ENCODE measurements around the gene C11orf58.

The C11orf58 gene

DNA sequence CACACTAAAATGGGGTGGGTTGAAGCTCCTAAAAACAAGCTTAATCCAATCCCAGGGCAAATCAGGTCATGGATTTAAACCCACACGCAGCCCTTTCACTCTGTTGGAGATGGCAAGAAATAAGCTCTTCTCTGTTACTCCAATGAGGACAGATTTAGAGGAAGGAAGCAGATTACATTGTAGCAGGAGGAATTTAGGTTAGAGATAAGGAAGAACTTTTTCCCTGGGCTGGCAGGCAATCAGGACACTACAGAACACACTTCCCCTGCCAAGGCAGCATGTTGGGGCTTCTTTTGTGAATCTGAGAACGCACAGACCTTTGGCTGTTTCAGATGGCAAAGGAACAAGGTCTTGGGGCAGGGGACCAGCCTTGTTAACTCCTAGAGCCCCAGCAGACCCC, 46.2 kb downstream of the C11orf58 start:
- no peak for DNase-seq (ENCODE audit: low read depth, low spot score)

DNA sequence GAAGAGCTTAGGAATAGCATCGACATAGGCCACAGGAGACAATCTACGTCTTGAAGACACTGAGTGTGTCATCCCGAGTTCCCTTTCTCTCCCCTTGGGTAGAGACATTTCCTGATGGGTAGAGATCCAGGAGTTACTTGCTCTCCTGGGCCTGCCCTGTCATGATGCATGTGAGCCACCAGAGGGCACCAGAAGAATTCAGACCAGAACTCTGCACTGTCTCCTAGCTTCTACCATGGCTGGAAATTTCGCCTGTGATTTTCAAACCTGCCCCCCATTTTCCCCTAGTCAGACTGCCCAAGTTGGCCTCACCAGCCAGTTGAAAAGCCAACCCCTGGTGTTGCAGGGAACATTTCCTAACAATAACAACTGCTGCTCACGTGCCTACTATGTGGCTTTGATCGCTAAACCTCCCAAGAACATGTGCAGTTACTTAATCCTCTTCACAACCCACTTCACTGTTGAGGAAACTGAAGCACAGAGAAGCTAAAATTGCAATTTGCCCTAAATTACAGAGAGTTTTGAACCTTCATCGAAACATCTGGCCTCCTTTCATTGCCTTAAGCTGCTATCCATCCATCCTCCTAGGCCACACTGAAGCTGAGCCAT, 47.2 kb downstream of the C11orf58 start:
- DNase-seq (ENCODE audit: low read depth, low spot score), result no peak

DNA sequence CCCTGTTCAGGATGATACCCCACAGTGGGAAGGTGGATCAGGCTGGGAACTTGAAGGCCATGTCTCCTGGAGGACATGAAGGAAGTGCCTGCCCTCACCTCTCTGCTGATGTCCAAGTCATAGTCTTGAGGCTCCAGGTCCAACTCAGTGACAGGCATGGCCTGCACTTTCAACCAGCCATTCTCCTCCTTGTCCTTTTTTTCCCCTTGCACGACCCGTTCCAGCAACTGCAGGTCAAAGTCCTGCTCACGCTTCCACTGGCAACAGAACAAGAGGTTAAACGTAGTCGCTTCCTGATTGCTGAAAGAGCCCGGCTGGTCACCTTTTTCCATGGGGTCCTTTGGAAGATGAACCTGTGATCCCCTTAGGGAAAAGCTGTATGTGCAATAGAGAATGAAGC, 47.7 kb downstream of the C11orf58 start:
- no peak for DNase-seq (ENCODE audit: low read depth, low spot score)

DNA sequence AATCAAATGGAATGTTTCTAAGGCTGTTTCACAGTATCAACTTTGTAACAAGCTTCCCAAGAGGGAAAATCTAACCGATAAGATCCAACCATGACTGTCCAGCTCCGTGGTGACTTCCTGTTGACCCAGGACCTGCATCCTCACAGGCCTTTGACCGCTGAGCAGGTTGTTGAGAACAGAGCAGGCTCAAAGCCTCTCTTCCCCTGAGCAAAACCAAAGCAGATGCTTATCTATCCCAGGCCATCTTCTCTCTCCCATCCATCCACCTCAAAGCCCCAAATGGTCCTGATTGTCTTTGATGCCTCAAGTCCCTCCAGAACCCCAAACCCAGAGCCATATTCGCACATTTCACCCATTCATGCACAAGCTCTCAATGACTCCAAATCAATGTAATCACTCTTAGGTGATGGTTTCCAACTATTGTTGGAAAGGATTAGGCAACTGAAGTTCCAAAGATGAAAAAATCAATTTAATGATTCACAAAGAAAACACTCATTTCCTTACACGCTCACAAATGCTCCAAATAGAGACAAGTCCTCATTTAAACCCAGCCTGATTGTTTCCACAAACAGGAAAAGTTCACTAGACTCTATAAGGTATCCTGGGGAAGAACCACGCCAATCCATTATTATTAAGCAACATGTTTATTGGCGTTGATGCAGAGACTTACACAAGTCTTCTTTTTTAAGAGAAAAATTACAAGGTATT, 48.7 kb downstream of the C11orf58 start:
- no peak for DNase-seq (ENCODE audit: low read depth, low spot score)

DNA sequence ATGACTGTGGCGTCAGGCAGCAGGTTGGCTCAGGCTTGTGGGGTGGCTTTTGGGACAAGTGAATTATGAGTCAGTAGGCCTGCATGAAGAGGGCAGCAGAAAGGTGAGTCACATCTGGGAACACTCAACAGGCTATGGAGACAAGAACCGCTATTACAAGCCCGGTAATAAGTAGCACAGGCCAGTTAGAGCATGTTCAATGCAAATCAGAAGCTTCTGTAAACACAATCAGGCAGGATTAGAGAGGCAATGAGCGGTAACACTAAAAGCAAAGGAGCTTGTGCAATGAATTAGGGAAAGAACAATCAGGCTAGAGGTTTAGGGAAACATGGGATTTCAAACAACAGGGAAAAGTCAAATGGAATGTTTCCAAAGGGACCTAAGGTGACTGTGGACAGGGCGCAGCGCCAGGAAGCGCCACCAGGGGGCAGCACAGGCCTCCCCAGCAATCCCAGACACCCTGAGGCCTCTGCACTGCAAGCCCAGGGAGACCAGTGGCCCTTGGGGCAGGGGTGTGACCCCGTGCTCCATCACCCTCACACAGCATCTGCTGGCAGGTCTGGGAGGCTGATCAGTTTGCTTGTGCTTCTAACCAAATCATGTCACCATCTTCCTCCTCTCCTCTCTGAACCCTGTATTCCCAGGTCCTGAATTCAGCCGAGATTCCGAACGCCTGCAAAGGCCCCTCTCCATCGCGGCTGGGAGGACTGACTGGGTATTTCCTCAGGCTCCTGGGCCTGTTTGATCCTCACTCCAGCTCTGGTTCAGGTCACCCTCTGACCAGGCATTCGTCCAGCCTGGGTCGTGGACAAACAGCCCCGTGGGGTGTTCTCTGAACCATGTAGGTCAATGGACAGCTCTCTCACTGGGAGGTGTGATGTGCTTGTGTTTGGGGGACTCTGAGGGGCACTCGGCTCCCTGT, 50.0 kb downstream of the C11orf58 start:
- no peak for DNase-seq (ENCODE audit: low read depth, low spot score)

DNA sequence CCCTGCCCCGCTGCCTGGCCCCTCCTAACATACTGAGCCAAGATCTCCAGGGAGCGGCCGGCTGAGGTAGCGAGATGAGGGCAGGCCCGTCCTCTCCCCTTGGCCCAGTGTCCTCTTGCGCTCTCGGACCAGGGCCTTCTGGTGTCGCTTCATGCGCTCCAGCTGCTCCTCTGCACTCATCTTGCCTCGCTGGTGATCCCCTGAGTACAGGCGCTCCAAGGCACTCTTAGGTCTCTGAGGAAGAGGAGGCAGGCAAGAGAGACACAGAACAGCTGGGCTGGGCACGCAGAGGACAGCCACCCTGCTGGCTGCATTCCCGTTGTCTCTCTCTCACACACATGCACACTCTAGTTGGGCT, 50.6 kb downstream of the C11orf58 start:
- no peak for DNase-seq (ENCODE audit: low read depth, low spot score)

DNA sequence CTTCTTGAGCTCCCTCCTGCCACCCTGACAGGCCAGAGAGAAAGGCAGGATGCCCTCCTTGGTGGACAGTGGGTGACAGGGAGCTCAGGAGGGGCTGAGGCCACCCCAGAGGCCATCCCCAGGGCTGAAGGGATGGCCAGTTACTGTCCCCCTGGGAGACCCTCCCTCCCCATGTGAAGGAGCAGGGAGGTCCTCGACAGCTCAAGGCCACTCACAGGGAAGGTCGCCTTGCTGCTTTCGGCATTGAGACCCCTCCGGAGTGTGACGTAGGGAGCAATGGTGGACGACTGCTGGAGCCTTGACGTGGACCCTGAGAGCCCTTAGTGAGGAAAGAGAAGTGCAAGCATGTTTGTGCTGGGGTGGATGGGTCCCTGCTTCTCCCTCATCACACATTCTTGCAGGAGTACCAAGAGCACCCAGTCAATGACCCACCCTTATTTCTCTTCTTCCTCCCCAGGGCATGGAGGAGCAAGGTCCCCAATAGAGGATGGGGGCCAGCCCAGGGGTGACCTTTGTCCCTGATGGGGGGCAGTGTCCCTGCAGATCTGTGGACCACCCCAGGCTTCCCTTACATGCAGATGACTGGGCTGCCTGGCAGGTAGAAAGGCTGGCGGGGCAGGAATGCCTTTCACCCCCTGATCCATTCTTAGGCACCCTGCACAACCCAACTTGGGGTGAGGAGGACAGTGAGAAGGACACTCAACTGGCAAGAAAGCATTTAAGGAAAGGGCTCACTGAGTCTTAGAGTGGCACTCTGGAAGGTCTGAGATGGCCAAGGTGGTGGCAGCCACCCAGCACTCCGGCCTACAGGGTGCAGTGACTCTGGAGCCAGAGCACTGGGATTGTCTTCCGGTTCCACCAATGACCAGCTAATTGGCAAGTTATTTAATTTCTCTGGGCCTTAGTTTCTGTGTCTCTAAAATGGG, 51.4 kb downstream of the C11orf58 start:
- no peak for DNase-seq (ENCODE audit: low read depth, low spot score)

DNA sequence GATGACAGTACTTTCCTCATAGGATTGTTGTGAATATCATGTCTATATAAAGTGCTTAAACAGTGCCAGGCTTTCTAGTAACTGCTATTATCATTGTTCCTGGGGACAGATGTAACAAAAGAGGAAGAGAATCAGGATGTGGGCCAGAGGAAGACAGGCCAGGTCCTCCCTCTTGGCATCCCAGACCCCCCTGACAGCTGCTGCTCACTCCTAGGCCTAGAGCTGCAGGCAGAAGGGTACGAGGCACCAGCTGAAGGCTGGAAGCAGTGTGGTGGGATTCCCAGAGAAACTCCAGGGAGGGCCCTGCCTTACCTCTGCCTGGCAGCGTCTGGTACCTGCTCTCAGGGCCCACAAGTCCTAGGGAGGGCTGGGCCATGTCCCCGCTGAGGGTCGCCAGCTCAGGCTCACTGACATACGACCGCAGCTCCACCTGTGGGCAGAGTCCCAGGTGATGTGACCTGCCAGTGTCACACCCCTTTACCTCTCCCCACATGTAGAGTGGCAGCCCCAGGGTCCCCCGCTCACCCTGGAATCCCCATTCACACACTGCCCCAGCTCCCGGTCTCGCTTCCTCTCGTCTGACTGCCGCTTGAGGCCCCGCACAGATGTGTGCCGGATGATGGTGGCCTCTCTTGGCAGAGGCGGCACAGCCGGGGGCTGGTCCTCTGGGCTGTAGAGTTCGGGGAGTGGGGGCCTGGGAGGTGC, 52.2 kb downstream of the C11orf58 start:
- DNase-seq (ENCODE audit: low read depth, low spot score), result no peak

DNA sequence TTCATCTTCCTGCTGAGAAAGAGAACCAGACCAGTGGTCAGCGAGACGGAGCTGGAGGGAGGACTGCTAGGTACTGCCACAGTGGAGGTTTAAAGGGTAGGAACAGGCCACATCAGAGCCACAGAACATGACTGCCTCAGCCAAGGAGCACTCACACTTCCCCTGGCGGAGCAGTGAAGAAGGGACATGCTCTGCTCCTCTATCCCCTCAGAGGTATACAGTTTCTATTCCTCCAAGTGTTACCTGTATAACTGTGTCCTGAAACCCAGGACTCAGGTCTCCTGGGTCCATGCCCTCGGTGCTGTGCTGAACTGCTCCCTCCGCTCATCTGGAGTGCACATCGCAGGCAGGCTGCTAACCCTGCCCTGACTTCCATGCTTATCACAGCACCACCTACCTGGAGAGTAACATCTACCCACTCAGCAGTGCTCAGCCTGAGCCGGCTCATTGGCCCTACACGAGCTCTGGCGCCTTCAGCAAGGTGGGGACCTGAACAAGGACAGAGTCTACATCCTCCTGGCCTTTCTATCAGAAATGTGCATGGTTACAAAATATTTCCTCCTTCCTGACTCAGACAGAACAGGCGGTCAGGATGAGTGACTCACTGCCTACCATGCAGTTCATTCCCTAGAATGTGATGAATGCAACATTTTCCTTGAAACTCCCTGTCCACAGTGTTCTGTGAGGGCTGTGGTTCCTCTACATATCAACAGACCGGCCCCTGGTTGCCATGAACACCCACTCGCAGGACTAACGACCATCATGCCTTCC, 52.9 kb downstream of the C11orf58 start:
- DNase-seq (ENCODE audit: low read depth, low spot score), result no peak

DNA sequence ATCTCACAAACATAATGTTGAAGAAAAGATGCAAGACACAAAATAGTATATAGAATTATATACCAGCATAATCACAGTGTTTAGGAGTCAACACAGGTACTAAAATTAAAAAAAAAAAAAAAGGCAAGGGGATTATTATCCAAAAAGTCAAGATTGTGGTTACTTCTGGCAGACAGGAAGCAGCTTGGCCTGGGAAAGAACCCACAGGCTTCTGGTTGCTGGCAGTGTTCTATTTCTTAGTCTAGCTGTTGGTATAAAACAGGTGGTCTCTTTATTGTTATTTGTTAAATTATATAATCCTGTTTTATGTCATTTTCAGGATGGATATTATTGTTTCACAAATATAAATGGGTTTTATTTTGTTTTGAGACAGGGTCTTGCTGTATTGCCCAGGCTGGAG, 54.0 kb downstream of the C11orf58 start:
- DNase-seq (ENCODE audit: low read depth, low spot score), result no peak

DNA sequence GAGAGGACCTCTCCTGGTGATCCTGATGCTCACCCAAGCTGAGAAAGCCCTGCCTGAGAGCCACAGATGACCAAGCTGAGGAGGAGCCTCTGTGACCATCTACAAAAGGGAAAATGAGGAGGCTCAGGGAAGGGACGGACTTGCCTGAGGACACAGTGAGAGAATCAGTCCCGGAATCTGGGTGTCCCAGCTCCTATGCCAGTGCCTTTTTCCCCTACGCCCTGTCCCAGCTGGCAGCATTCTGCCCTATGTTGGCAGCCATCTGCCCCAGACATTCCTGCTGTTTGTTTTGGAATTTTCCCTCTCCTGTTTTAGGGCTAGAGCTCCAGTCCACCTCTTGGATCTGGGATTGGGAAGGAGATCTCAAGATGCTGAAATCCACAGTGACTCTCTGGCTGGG, 54.6 kb downstream of the C11orf58 start:
- no peak for DNase-seq (ENCODE audit: low read depth, low spot score)

DNA sequence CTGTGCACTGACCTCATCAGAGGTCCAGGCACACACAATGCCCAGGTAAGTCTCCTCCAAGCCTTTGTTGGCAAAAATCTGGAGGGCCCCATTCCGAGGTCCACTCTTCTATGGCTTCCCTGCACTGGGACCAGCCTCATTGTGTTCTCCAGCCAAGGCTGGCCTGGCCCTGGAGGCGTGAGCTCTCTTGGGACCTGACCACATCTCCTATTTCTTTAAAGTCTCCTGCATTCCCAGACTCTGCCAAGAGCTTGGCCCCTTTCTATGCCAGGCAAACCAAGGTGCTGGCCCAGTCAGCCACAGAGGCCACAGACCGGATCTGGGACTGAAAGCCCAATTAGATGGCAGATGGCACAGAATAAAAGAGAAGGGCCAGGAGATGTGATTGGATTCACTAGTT, 55.1 kb downstream of the C11orf58 start:
- DNase-seq (ENCODE audit: low read depth, low spot score), result no peak

DNA sequence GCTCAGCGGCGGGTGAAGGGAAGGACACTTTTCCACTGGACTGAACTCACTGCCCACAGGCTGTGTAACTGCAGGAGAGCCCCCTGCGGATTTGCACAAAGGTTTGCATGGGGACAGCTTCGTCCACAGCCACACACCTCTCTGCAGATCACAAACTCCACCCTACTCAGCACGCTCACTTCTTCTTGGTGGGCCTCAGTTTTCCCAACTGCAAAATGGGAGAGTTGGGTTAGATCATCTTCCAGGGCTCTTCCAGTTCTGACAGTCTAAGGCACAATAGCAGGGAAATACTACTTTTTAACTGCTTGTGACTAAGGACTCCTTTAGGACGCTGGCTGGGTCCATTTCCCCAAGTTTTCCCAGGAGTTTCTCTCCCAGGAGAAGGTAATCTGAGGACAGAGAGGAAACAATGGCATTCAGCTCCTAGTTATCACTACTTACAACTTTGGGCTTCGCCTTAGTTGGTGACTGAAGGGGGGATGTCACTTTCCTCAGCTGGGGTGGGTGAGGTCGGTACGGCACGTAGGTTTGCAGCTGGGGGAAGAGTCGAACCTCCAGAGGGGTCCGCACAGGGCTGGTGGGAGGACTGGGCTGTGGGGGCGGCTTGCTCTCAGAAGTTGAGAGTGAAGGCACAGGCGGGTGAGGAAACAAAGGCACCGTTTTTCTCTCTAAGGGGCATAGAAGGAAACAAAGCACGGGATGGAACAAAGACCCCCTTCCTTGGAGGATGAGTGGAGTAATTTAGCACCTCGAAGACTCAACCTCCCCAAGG, 55.8 kb downstream of the C11orf58 start:
- no peak for DNase-seq (ENCODE audit: low read depth, low spot score)

DNA sequence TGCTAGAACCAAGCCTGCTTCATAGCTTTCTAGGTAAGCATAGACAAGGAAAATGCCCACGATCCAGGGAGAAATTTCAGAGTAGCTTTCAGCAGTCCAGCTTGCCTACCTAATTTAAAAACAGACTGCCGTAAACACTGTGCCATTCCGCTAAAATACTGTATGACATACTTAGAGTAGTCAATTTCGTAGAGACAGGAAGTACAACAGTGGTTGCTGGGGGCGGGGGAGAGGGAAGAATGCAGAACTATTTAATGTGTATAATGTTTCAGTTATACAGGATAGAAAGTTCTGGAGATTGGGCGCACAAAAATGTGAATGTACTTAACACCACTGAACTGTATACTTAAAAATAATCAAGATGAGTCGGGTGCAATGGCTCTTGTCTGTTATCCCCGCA, 56.7 kb downstream of the C11orf58 start:
- no peak for DNase-seq (ENCODE audit: low read depth, low spot score)

DNA sequence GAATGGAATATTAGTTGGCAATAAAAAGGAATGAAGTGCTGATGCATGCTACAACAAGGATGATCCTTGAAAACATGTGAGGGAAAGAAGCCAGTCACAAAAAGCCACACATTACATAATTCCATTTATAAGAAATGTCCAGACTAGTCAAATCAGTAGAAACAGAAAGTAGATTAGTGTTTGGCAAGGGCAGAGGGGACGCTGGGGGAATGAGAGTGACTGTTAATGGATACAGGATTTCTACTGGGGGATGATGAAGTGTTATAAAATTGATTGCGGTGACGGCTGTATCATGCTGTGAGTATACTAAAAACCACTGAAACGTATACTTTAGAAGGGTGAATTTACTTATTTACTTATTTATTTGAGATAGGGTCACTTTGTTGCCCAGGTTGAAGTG, 57.9 kb downstream of the C11orf58 start:
- no peak for DNase-seq (ENCODE audit: low read depth, low spot score)

DNA sequence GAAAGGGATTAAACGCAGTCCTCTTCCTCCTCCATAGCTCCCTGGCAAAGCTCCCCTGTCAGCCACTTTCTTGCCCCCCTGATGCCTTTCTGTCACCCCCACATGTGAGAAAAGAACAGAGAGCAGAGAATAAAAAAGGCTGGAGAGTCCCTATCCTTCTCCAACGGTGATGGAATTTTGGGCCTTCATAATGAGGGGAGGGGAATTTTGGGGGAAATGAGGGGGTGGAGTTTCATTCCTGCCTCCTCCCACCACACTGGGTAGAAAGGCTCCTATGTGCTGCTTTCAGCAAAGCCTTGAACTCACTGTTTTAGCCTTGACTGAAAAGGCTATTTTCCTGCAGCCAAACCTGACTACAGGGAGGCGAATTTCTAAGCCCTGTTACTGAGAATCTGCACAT, 59.3 kb downstream of the C11orf58 start:
- no peak for DNase-seq (ENCODE audit: low read depth, low spot score)

DNA sequence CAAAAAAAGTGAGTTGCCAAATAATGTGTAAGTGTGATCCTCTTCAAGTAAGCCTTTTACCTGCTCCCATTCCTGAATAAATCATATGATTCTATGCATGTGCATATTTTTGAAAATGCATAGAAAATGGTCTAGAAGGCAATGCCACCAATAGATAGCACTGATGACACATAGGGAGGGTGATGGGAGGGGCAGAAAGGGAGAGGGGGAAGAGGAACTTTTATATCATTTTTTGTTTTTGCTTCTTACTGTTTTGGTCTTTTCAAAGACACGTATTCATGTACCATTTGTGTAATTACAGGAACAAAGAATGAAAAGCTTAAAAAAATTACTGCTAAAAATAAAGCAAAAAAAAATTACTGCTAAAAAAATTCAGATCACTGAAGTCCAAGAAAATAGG, 60.8 kb downstream of the C11orf58 start:
- DNase-seq (ENCODE audit: low read depth, low spot score), result no peak

DNA sequence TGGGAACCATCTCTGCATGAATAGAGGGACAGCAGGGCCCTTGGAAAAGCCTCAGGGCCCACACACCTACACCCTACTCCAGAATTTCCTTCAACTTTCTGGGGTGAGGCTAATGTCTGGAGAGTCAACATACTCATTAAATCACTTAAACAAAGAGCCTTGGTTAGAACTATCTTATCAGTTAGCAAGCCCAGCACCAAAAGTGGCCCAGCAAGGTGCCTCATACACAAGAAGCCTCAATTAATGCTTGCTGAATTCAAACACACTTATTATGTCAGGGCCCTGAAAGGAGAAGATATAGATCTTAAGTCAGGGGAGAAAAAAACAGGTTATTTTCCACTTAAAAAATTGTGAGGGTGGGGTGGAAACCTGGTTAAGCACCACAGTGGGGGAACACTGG, 61.4 kb downstream of the C11orf58 start:
- no peak for DNase-seq (ENCODE audit: low read depth, low spot score)

DNA sequence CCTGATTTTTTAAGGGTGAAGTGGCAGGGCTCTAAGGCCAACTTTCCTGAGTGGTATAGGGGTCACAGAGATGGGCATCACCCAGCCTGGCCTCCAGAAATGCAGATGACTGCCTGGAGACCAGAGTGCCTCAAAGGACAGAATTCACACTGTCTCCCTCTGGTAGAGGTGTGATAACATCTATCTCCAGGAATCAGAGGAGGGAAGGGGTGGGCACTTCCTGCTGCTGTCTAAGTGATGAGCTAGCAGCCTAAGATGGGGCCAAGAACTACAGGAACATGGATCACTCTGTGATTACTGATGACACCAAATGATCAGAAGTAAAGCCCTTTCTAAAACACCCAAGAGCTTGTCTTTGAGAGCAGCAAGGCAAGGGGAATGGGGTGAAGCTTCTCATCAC, 61.9 kb downstream of the C11orf58 start:
- DNase-seq (ENCODE audit: low read depth, low spot score), result no peak

Measured in activated naive CD8-positive, alpha-beta T cell treated with anti-CD3 and anti-CD28 coated beads, Interleukin-2, amount 50 U/mL, for 16 hours (primary cell).